Pancreas (tissue), 10 donors: ENCODE data around the gene SLC38A9. TPM values are rescaled to one million over a fixed set of nuclear protein-coding genes. Genes with fewer than 3 reads are reported as not detected.

Source experiments
- ATAC-seq, 4 donors: fragments of 200-7000 bp; cut with Tn5 transposase; one replicate each; pipeline versions ENCODE4 v1.8.0 to v1.9.1; 2020; ENCODE audit warnings: mild to moderate bottlenecking in 4 of 4, moderate library complexity in 4 of 4
- DNase-seq, 6 donors: peaks; one replicate each; pipeline ENCODE4 v3.0.0-alpha.2; 2020
- FAIRE-seq: peaks from 2 replicates; lab custom pipeline; 2012; peaks lifted over from hg19 to GRCh38; lab: Jason Lieb, UNC
- H3K27ac ChIP-seq, 4 donors: fragments of 200-600 bp; sonication (generic); 1 replicate in 3 of 4; 2 replicates in 1 of 4; pipeline versions ENCODE4 v1.5.0 to v1.8.0; 2020
- H3K27me3 ChIP-seq, 4 donors: fragments of 200-600 bp; one replicate each; pipeline ENCODE4 v1.8.0; 2021
- H3K36me3 ChIP-seq, 3 donors: fragments of 200-600 bp; sonication (generic) in 1 of 3; one replicate each; pipeline versions ENCODE4 v1.5.0 to v1.8.0; 2020 to 2021
- H3K4me1 ChIP-seq, 3 donors: fragments of 200-600 bp; one replicate each; pipeline ENCODE4 v1.8.0; 2021
- H3K4me3 ChIP-seq, 4 donors: fragments of 200-600 bp; sonication (generic) in 2 of 4; one replicate each; pipeline versions ENCODE4 v1.5.0 to v1.8.0; 2020 to 2021
- H3K9me3 ChIP-seq, 4 donors: fragments of 200-600 bp; one replicate each; pipeline ENCODE4 v1.8.0; 2021
- WGBS, 2 donors: extraction: QIAGEN DNeasy Blood & Tissue Kit; methylation state at CpG; one replicate each; pipeline ENCODE4 v1.1.7; 2013; 5-methylcytosine and 5-hydroxymethylcytosine counted together
- intact Hi-C, 3 donors: fragments of 100-400 bp; cut with DNase I; formaldehyde crosslinking; loops; one replicate each; pipeline versions ENCODE4 v1.11.1 to v1.14.2; 2022
- polyA plus RNA-seq, 2 donors: library from polyadenylated mRNA; stranded (reverse); fragments of 200-250 nt; gene quantifications; one replicate each; pipeline ENCODE4 v1.2.3, GENCODE V29; 2013
- total RNA-seq, 6 donors: library from RNA; stranded (reverse); fragmentation: NEBNext Ultra II Directional in 4 of 6; extraction: Animal tissue kit (Norgen Biotek cat#: 25700) in 4 of 6; gene quantifications; one replicate each; pipeline versions ENCODE4 v1.2.1 to v1.2.4, GENCODE V29; 2021 to 2023
- TF ChIP-seq, protein P1 (sequence below), 4 donors: fragments of 200-600 bp; sonication (generic) in 3 of 4; IDR thresholded peaks; one replicate each; pipeline versions ENCODE4 v1.5.0 to v1.8.0; 2021; ENCODE audit warnings: antibody characterized with exemption in 4 of 4
- donor health status: healthy with polysubstance abuse.
- donor health status: DM: no; HTN: no; CAD: no; lungs with moderate emphysema.
- donor health status: DM: no; HTN: no; CAD: no.
- donor health status: control.
- donor health status: control.
- donor health status: Bipolar disorder and iron deficiency.
- donor health status: DM: yes; HTN: yes; CAD: no.
- donor health status: DM: no; HTN: no; CAD: no.
- donor health status: DM: no; HTN: no; CAD: no.
- donor health status: DM: yes; HTN: yes; CAD: no.

The SLC38A9 gene
- total and polyA plus RNA-seq, 8 donors = 9.7 to 27.1 (median 18.7) TPM

GRCh38 chr5:55691265-55692105, 20.6 kb downstream of the SLC38A9 start:
- DNase-seq = no peak
- TF ChIP-seq, protein P1, sequence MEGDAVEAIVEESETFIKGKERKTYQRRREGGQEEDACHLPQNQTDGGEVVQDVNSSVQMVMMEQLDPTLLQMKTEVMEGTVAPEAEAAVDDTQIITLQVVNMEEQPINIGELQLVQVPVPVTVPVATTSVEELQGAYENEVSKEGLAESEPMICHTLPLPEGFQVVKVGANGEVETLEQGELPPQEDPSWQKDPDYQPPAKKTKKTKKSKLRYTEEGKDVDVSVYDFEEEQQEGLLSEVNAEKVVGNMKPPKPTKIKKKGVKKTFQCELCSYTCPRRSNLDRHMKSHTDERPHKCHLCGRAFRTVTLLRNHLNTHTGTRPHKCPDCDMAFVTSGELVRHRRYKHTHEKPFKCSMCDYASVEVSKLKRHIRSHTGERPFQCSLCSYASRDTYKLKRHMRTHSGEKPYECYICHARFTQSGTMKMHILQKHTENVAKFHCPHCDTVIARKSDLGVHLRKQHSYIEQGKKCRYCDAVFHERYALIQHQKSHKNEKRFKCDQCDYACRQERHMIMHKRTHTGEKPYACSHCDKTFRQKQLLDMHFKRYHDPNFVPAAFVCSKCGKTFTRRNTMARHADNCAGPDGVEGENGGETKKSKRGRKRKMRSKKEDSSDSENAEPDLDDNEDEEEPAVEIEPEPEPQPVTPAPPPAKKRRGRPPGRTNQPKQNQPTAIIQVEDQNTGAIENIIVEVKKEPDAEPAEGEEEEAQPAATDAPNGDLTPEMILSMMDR (IDR thresholded peaks at IDR 0.05) = peak in 3 of 4 donors; percentile 49 to 58 (median 50)
- H3K27me3 ChIP-seq = no peaks in the 10 kb centered on the region
- no peaks in the 10 kb centered on the region for H3K36me3 ChIP-seq
- no peaks in the 10 kb centered on the region for H3K9me3 ChIP-seq
- peak; percentile 97 for FAIRE-seq
- WGBS, 2 donors = 29 to 41% methylated on average over 2 of the region's 2 CpGs
- H3K4me3 ChIP-seq = no peak overlapping the region
- no peak overlapping the region for H3K27ac ChIP-seq
- ATAC-seq = peak in 3 of 4 donors; percentile 83 to 85 (median 84)
- H3K4me1 ChIP-seq = peaks cover 0 to 25% (median 9%) of the 10 kb centered on the region in 3 donors
- intact Hi-C loops = loop anchor here in 1 of 3 donors (10.0 kb wide), 1 partner anchor 377 kb away; no protein-coding TSS in a partner anchor

GRCh38 chr5:55682071-55682470, 30.1 kb downstream of the SLC38A9 start:
- no peak for DNase-seq
- Histone ChIP-seq H3K36me3 (no peaks in the 10 kb centered on the region), H3K4me1 (peaks cover 0 to 5% (median 4%) of the 10 kb centered on the region in 3 donors), H3K27me3 (no peaks in the 10 kb centered on the region), H3K27ac (no peak overlapping the region), H3K4me3 (no peak overlapping the region), H3K9me3 (no peaks in the 10 kb centered on the region)
- WGBS, 2 donors = 98 to 100% methylated on average over 1 of the region's 1 CpG
- no peak for ATAC-seq
- FAIRE-seq = no peak
- TF ChIP-seq, protein P1 (IDR thresholded peaks at IDR 0.05) = no peak
- intact Hi-C loops = no loop called here

GRCh38 chr5:55681301-55681700, 30.8 kb downstream of the SLC38A9 start:
- Histone ChIP-seq H3K27ac (no peak overlapping the region), H3K4me1 (peaks cover 0 to 5% (median 4%) of the 10 kb centered on the region in 3 donors), H3K27me3 (no peaks in the 10 kb centered on the region), H3K36me3 (no peaks in the 10 kb centered on the region), H3K4me3 (no peak overlapping the region), H3K9me3 (no peaks in the 10 kb centered on the region)
- TF ChIP-seq, protein P1 (IDR thresholded peaks at IDR 0.05) = no peak
- ATAC-seq (no peak), FAIRE-seq (no peak), DNase-seq (no peak)
- WGBS, 2 donors = 83 to 90% methylated on average over 1 of the region's 1 CpG
- intact Hi-C loops = no loop called here

- intact Hi-C loops = no loop called here
- DNase-seq (no peak), FAIRE-seq (no peak), ATAC-seq (peak in 1 of 4 donors; percentile 22)
- H3K4me1 ChIP-seq = peaks cover 0 to 5% (median 4%) of the 10 kb centered on the region in 3 donors
- WGBS, 2 donors = 79 to 81% methylated on average over 2 of the region's 2 CpGs
- no peaks in the 10 kb centered on the region for H3K27me3 ChIP-seq
- TF ChIP-seq, protein P1 (IDR thresholded peaks at IDR 0.05) = no peak
- no peaks in the 10 kb centered on the region for H3K9me3 ChIP-seq
- no peak overlapping the region for H3K27ac ChIP-seq
- no peak overlapping the region for H3K4me3 ChIP-seq
- H3K36me3 ChIP-seq = no peaks in the 10 kb centered on the region
Observed at GRCh38 chr5:55680353-55680752, 31.8 kb downstream of the SLC38A9 start.

- no peaks in the 10 kb centered on the region for H3K27me3 ChIP-seq
- FAIRE-seq (no peak), ATAC-seq (no peak), DNase-seq (no peak)
- no peak overlapping the region for H3K27ac ChIP-seq
- no peaks in the 10 kb centered on the region for H3K36me3 ChIP-seq
- no peaks in the 10 kb centered on the region for H3K9me3 ChIP-seq
- TF ChIP-seq, protein P1 (IDR thresholded peaks at IDR 0.05) = no peak
- no peak overlapping the region for H3K4me3 ChIP-seq
- peaks cover 0 to 5% (median 4%) of the 10 kb centered on the region in 3 donors for H3K4me1 ChIP-seq
- WGBS, 2 donors = 43 to 91% methylated on average over 1 of the region's 1 CpG
- intact Hi-C loops = no loop called here
Observed at GRCh38 chr5:55679556-55679955, 32.6 kb downstream of the SLC38A9 start.
